ENCODE measurements around the gene GAREM1. TPM values are rescaled to one million over a fixed set of nuclear protein-coding genes. Genes with fewer than 3 reads are reported as not detected.

Gene GAREM1
- total and polyA plus RNA-seq, 2 of the 8 experiments (the other 6 are each of a cell fraction or from before 2014, with no cell fraction given): 3.6 to 9.2 TPM

DNA sequence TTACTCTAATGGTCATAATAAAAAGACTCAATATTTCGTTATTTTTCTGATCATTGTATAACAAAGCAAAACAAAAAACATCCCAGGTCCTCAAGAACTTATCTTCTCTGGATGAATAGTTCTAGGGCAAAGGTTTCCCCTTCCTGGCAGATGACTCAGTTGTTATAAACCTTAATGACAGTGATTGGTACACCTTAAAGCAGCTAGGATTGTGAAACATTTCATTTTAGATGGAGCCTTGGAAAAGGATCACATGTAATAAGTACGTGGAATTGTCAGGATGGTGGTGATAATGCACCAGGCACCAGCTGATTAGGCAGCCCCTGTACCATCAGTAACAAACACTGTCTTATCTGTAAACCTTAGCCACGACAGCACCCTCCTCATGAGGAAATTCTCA, 233.6 kb downstream of the GAREM1 start:
- Histone ChIP-seq H3K4ac (replicated peaks; ENCODE audit: insufficient read length, low read depth, low read length) (no peak overlapping the region), H3K79me2 (ENCODE audit: control insufficient read depth in 1 of 2, insufficient read depth in 2 of 2, low read length in 2 of 2) (no peaks in the 10 kb centered on the region), H4K5ac (ENCODE audit: insufficient read length, low read depth, low read length) (no peak overlapping the region), H2BK12ac (ENCODE audit: low read depth, low read length) (no peak overlapping the region), H4K91ac (replicated peaks; ENCODE audit: insufficient read length, low read length) (no peak overlapping the region), H2BK20ac (ENCODE audit: low read length) (no peak overlapping the region), H2BK15ac (ENCODE audit: low read length) (no peak overlapping the region), H3K27me3 (replicated peaks in 1 of 4; ENCODE audit: control insufficient read depth in 3 of 4, extremely low read depth in 1 of 4, insufficient read depth in 3 of 4, low read length in 3 of 4) (no peaks in the 10 kb centered on the region), H2BK5ac (ENCODE audit: low read depth, low read length) (no peak overlapping the region), H3K56ac (replicated peaks; ENCODE audit: insufficient read length, low read depth, low read length) (no peak overlapping the region), H3K18ac (ENCODE audit: extremely low read depth, low read length) (no peak overlapping the region), H3K23ac (ENCODE audit: insufficient read length) (no peak overlapping the region), H3K4me1 (replicated peaks in 1 of 4; ENCODE audit: control insufficient read depth in 3 of 4, insufficient read depth in 4 of 4, low read length in 3 of 4) (peaks cover 0 to 10% (median 2%) of the 10 kb centered on the region in 4 experiments; a peak in 2 of 7 replicates), H4K8ac (ENCODE audit: extremely low read depth, insufficient read depth, low read length) (no peak overlapping the region), H2AFZ (ENCODE audit: low read length) (no peak overlapping the region), H4K20me1 (replicated peaks in 1 of 2; ENCODE audit: control insufficient read depth in 1 of 2, insufficient read depth in 2 of 2, low read length in 2 of 2) (no peaks in the 10 kb centered on the region), H3K27ac (ENCODE audit: low read depth, low read length) (no peak overlapping the region), H3K23me2 (ENCODE audit: low read depth, low read length) (no peaks in the 10 kb centered on the region), H3K9ac (replicated peaks in 1 of 4; ENCODE audit: extremely low read depth in 1 of 4, low read depth in 3 of 4, low read length in 3 of 4) (no peak overlapping the region), H3K4me2 (ENCODE audit: insufficient read depth in 1 of 2, low read depth in 2 of 2, low read length in 2 of 2) (no peak overlapping the region), H2AK5ac (ENCODE audit: low read depth, low read length) (no peak overlapping the region), H3K4me3 (ENCODE audit: extremely low read depth in 1 of 4, insufficient read depth in 2 of 4, low read depth in 3 of 4, low read length in 4 of 4) (no peak overlapping the region), H3K79me1 (ENCODE audit: low read depth, low read length) (no peaks in the 10 kb centered on the region), H2BK120ac (replicated peaks; ENCODE audit: low read depth, low read length) (no peak overlapping the region), H3K36me3 (ENCODE audit: control insufficient read depth in 2 of 4, insufficient read depth in 4 of 4, low read length in 3 of 4) (no peaks in the 10 kb centered on the region), H3K14ac (ENCODE audit: insufficient read length) (no peak overlapping the region), H3K9me3 (ENCODE audit: insufficient read depth in 2 of 2, low read depth in 1 of 2, low read length in 1 of 2) (peaks cover 4 to 13% of the 10 kb centered on the region in 2 experiments; a peak in 3 of 4 replicates)
- POLR2A ChIA-PET (ENCODE audit: partially characterized antibody): no interaction called here
- FAIRE-seq (no peak), DNase-seq (ENCODE audit: low read depth in 1 of 2, low spot score in 2 of 2) (no peak)
- WGBS, 2 experiments (ENCODE audit: extremely low coverage in 1 of 2, insufficient coverage in 1 of 2, insufficient read length in 1 of 2, insufficient replicate concordance in 2 of 2, low coverage in 1 of 2, low lambda C conversion rate in 2 of 2, missing lambda C conversion rate in 1 of 2): 84% methylated on average over 3 of the region's 3 CpGs; no CpG with 5 or more reads in 1 of the 2 experiments
- CTCF ChIA-PET (ENCODE audit: partially characterized antibody): interaction anchor here (0.7 to 3.8 kb wide), 6 partner anchors 24 to 312 kb away, joined by 3 to 18 read pairs (median 4); no protein-coding TSS in a partner anchor

Measured in H1 (cell line).